Stimulated activated CD8-positive, alpha-beta memory T cell treated with anti-CD3 and anti-CD28 coated beads, Interleukin-15, amount 100 ng/mL, for 4 hours (primary cell): ENCODE data around the gene UBTF.
A peak's percentile ranks its signal among the peaks of the same experiment; 100 is the strongest.

Experiments used
- DNase-seq, 2 donors: peaks; one replicate each; pipeline ENCODE4 v3.0.0-alpha.2; 2020; ENCODE audit warnings: low read depth in 2 of 2

The UBTF gene, protein sequence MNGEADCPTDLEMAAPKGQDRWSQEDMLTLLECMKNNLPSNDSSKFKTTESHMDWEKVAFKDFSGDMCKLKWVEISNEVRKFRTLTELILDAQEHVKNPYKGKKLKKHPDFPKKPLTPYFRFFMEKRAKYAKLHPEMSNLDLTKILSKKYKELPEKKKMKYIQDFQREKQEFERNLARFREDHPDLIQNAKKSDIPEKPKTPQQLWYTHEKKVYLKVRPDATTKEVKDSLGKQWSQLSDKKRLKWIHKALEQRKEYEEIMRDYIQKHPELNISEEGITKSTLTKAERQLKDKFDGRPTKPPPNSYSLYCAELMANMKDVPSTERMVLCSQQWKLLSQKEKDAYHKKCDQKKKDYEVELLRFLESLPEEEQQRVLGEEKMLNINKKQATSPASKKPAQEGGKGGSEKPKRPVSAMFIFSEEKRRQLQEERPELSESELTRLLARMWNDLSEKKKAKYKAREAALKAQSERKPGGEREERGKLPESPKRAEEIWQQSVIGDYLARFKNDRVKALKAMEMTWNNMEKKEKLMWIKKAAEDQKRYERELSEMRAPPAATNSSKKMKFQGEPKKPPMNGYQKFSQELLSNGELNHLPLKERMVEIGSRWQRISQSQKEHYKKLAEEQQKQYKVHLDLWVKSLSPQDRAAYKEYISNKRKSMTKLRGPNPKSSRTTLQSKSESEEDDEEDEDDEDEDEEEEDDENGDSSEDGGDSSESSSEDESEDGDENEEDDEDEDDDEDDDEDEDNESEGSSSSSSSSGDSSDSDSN

DNA sequence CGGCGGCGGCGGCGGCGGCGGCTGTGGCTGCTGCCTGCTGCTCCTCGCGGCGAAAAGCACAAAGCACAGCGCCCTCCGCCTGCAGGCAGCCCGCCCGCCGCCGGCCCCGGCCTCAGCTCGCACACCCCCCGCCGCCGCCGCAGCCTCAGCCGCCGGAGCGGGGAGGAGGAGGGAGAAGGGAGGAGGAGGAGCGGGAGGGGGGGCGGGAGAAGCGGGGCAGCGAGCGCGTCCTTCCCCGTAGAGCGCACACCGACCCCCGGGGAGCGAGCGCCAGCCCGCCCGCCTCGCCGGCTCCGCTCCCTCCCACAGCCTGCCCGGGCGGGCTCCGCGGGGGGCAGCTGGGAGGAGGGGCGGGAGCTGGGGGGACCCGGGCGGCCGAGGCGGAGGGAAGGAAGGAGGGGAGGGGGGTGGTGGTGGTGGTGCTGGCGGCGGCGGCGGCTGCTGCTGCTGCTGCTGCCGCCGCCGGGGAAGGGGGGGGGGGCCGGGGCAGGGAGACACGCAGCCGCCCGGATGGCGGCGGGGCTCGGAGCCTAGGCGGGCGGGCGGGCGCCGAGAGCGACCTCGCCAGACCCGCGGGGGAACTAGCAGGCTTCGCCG is at the start of gene UBTF:
TSS of gene UBTF (minus strand) at position 60 of the 597 bp plus-strand sequence. CDS start 1,446 bp downstream, outside the sequence.
- DNase-seq = peak in 1 of 2 donors; percentile 59

DNA sequence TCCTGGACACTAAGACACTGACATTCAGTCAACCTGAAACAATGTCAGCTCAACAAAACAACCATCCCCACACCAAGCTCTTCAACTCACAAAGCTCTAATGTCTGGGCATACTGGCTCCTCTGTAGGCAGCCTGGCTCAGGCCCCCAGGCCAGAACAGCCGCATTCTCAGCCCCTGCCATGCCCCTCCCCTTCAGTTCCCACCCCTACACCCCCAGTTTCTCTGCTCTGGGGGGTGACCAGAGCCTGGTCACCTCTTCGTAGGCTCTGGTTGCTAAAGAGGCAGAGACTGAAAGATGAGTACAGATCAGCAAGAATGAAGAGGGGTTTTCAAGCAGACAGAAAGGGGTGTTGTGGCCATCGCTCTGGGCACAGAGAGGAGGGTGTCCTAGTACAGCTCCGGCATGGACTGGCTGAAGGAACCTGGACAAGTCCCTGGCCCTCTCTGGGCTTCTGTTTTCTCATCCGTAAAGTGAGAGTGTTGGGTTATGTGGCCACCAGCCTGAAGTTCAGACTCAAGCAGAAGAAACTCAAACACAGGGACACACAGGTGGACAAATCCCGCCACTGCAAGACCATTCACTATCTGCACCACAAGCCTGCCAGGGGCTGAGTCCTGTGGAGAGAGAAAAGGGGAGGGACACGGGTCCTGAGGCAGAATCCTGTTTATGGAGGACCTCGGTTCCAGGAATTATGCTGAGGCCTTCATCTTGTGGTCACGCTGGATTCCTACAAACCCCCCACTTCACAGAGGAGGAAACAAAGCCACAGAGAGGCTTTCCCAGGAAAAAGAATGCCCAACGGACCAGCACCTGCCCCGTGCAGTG is 49.4 kb upstream of the UBTF start:
- no peak for DNase-seq

DNA sequence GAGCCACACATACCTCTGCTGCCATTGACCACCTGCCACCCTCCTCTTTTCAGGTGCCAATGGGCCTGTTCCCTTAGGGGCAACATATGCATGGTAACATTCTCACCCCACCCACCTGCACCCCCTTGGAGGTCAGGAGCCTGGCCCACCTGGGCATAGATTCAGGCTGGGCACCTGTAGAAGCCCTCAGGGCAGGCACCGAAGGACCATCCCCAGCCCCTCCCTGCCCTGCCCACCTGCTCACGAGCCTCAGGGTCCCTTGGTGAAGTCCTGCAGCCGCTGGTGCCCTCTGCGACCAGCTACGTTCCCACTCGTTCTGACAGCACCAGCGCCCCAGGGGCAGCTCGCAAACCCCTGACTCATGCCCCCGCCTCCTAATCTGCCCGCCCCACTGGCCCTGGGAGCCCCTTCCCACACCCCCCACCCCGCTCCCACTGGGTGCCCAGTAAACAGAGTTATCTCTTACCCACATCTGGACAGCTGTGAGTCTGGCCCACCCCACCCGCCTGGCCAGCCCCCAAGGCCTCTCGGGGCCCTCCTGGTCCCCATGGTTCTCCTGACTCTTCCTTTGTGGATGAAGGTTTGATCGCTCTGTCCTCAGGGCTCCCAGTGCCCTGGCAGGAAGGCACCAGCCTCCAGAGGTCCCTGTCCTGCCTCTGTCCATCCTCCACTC is 48.5 kb upstream of the UBTF start, which contains the start of gene SLC4A1:
TSS of gene SLC4A1 (minus strand) at position 318 of the 673 bp plus-strand sequence. CDS start 5,269 bp downstream, outside the sequence.
- DNase-seq = no peak

DNA sequence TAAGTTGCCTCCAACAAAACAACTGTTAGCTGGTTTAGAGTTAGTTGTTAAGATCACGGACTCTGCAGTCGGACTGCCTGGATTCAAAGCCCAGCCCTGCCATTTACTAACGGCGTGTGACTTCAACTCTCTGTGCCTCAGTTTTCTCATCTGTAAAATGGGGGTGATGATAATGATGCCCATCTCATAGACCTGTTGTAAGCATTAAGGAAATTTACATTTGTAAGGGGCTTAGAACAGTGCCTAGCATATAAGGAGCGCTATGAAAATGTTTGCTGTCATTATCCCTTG is 47.6 kb upstream of the UBTF start:
- no peak for DNase-seq

DNA sequence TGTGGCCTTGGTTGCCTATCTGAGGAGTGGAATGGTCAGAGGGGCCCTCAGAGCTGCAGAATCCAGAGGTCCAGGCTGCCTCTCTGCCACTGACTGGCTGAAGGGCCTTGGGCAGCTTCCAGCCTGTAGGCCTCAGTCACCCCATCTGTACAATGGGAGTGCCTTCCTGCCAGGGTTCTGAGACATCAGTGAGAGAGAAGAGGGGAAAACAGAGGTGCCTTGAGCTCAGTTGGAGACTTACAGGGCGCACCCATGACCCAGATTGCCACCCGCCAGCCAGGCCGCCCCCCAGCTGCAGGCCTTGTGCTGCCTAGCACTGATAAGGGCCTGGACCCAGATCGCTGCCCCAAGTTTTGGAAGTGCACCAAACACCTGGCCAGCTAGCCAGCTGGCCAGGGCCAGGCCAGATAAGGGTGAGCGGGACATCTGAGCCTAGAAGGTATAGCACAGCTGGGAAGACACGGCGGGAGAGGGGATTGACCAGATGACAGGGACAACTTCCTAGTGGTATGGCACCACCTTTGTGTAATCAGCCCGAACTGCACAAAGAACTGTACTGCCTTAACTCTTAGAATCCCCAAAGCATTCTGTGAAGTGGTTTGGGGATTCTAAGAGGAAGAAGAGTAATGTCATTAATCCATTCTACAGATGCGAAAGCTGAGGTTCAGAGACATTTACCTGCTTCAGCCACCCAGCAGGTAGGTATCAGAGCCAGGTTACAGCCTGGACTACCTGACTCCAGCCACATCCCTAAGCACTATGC is 47.1 kb upstream of the UBTF start:
- DNase-seq = no peak

DNA sequence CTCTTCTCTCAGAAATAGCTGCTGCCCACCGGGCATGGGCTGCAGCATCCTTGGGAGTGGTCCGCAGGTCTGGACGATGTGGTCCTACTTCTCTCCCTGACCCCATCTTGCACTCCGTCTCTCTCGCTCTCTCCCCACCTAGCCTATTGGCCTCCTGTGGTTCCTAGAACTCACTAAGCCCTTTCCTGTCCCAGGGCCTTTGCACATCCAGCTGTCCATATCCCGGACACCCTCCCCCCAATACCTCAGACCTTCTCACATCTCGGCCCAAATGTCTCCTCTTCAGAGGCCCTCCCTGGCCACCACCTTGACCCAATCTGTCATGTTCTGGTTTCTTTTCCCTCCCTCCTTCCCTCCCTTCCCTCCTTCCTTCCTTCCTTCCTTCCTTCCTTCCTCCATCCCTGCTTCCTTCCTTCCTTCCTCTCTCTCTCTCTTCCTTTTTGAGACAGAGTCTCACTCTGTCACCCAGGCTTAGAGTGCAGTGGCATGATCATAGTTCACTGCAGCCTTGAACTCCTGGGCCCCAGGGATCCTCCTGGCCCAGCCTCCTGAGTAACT is 43.9 kb upstream of the UBTF start:
- no peak for DNase-seq

DNA sequence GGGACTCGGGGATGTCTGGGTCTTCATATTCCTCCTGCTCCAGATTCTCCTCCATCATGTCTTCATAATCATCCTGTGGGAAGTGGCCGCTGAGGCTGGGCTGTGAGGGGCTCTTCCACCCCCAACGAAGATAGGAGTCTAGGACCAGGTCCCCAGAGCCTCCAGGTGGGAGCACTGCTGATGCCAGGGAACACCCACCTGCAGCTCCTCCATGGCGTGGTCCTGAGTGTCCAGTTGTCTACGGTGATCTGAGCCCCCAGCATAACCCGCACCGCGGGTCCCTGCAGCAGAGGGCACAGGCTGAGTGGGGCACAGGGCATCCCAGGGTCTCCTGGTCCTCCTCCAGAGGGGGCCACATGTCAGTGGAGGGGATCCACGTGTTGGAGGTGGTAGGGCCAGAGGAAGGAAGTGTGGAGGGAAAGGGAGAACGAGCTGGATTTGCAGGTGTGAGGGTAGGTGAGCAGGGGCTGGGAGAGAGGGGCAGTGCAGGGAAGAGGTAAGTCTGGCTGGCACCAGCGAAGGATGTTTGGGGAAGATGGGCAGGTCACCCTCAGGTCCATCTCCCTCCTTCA is 43.3 kb upstream of the UBTF start:
- no peak for DNase-seq

DNA sequence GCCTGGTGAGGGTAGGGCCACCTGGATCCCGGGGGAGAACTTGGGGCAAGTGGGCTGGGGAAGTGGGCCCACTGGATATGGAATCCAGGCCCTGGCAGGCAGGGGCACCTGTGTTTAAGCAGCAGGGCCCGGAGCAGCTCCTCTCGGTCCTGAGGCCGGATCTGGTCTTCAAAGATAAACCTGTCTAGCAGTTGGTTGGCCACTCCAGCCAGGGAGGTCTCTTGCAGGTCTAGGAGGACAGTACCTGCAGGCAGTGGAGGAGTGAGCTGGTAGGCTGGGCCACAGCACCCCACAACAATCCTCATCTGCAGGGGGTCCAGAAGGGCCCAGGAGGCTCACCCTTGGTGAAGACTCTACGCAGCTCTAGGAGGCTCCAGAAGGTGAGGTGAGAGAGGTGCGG is 40.8 kb upstream of the UBTF start:
- no peak for DNase-seq

DNA sequence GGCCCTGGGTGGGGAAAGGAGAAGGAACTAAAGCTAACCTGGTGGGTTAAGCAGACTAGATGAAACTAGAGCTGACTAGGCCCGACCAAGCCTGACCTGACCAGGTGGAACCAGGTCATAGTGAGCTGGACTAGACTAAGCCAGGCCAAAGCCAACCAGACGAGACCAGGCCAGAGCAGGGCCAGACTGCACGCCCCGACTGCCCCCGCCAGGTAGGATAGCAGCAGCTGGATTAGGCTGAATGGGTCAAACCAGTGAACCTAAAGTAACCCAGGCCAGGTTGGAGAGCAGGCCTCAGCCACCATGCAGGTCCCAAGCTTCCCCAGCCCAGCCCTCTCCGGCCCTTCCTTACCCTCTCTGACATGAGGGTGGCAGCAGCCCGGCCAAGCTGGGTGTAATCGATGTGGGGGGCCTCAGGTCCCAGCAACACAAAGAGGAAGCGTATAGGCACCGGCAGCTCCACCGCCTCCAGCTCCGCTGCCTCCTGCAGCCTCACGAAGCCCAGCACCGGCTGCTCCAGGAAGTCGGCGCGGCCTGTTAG is 39.4 kb upstream of the UBTF start:
- DNase-seq = no peak

DNA sequence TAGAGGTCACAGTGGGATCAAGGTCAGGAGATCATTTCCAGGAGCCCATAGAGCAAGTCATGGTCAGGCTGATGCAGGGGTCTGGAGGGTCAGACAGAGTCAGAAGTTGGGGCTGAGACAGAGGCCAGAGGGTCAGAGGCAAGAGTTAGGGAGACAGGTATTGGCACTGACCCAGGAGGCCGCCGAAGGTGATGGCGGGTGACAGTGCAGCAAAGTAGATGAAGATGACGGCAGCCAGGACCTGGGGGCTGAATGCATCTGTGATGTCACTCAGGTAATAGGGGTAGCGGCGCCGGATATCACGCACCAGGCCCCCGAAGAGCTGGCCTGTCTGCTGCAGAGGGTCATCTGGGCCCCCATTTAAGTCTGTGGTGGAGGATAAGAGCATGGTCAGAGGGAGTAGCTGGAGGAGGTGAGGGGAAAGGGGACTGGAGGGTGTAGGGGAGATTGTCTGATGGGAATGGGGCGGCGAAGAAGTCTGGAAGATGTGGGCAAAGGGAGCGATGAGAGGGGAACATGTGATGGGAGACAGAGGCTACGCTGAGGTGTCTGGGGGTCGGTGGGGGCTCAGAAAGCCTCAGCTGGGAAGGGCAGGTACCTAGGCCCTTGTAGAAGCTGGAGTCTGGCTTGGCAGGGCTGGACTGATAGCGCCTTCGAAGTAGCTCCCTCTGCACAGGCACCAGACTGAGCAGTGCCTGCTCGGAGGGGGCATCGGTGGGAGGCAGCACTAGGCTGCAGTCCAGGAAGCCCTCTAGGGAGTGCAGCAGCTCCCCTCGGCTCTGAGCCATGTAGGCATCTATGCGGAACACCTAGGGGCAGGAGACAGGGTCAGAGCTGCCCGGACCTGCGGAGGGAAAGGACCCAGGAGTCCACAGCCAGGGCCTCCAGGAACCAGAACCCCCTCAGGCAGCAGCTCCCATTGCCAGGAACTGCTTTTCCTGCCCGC is 38.6 kb upstream of the UBTF start:
- DNase-seq = no peak

DNA sequence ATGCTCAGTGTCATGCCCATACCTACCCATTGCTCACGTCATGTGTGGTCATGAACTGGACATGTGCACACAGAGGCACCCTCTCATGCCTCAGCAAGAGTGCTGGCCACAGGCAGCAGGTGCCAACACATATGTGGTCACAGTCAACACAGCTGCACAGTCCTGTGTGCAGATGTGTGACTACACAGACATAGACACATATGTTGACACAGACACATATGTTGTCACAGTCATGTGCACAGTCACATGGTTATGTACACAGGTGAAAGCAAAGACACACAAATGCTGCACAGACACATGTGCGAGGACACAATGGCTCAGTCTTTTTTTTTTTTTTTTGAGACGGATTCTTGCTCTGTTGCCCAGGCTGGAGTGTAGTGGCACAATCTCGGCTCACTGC is 37.2 kb upstream of the UBTF start:
- DNase-seq = no peak

DNA sequence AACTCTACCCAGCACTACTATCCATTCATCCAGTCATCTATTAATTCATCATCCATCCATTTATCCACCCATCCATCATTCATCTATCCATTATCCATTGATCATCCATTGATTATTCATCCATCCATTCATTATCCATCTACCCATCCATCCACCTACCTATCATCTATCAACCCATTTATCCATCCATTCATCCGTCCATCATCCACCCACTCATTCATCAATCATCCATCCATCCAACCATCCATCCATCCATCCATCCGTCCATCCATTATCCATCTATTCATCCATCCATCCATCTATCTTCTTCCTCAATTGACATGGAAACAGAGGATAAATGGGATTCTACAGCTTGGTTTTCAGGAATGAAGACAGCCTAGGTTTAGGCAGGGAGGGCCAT is 36.4 kb upstream of the UBTF start:
- no peak for DNase-seq

DNA sequence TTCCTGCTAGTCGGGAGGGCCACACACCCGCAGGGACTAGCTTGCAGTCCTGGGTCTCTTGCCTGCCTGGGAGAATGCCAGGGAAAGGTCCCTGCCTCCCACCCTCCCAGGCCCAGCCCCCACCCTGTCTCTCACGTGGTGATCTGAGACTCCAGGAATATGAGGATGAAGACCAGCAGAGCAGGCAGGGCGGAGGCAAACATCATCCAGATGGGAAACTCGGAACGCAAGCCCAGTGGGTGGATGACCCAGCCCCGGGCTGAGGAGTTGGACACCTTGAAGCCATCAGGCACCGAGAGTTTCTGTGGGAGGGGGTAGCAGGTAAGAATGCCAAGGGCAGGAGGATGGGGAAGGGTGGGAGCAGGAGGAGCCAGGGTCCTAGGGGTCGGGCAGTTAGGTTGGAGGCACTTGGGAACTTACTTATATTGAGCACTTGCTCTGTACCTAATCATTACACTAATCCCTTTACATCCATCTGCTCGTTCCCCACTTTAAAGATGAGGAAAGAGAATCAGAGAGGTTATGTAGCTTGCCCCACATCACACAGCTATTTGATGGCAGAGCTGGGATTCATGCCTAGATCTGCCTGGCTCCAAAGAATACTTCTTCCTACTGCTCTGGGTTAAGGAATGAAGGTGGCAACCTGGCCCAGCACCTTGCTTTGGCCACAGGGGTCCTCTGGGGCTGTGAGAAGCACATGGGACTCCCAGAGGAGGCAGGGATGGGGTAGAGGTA is 35.1 kb upstream of the UBTF start:
- DNase-seq = no peak

DNA sequence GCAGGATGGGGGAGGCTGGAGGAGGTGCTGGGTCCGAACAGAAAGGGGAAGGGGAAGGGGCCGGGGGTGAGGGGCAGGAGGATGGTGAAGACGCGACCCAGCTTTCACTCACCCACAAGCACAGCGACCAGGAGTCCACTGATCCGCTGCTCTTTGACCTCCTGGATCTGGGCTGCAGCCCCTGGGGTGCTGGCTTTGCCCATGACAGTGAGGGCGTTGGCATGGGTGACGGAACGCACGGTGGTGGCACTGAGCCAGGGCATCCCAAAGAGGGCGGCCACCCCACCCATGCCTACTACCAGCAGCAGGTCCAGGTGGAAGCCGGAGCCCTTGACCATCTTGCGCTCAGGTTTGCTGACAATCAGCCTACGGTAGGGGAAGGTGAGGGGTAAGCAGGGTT is 33.5 kb upstream of the UBTF start:
- no peak for DNase-seq

DNA sequence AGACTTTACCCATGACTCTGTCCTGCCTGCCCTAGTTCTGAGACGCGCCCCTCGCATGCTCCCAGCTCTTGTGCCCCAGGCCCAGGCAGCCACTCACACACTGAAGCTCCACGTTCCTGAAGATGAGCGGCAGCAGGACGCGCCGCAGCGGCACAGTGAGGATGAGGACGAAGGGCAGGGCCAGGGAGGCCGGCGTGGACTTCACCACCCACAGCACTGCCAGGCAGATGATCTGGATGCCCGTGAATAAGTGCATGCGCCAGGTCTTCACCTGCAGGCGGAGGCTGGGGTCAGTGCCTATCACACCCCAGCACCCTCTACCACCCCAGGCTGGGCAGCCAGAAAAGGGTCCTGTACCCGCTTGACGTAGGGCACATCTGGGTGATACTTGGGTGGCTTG is 31.6 kb upstream of the UBTF start:
- no peak for DNase-seq

DNA sequence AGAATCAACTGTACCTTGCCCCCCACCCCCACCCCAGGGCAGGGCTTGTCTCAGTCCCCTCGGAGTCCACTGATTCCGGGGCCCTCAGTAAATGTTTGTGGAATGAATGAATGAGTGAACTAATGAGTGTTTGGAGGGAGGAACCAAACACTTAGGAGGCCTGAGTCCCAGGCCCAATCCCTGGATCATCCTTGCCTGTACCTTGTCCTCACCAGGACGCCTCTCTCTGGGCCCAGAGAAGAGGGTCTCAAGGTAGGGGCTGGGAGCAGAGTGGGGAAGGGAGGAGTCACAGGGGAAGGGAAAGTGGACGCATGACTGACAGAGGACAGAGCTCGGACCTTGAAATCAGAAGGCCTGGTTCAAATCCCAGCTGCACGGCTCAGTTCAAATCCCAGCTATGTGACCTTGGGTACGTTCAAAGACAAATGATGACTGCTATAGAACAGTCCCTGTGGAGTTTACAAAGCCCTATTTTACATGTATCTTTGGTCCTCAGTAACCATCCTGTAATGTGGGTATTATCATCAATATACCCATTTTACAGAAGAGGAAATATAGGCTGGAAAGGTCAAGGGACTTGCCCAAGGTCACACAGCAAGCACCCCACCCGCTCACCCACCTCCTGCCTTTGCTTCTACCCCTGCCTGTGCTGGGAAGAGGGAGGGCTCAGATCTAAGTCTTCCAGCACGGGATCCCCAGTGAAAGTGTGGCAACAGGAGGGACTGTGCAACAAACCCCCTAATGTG is 30.2 kb upstream of the UBTF start:
- DNase-seq = no peak
